KMS-11 (cell line): ENCODE data around the gene OSBPL9.
"Not testable (repeated sequence)": the region's sequence is repeated elsewhere in the genome, so short reads cannot be mapped to it uniquely, and the experiment has no call there.

ENCODE experiments used
- H2AFZ ChIP-seq: fragments of 200-600 bp; sonication (generic); 2 replicates; pipeline ENCODE4 v1.6.1; 2016; ENCODE audit warnings: antibody characterized with exemption, mixed run types, low read depth
- H3K27ac ChIP-seq: fragments of 200-600 bp; sonication (generic); 2 replicates; pipeline ENCODE4 v1.6.1; 2016; ENCODE audit warnings: mild to moderate bottlenecking, mixed run types
- H3K27me3 ChIP-seq: fragments of 200-600 bp; sonication (generic); 2 replicates; pipeline ENCODE4 v1.6.1; 2017; ENCODE audit warnings: mild to moderate bottlenecking, low read depth, mixed run types, moderate library complexity; ENCODE audit not compliant: insufficient read depth
- H3K36me3 ChIP-seq: fragments of 200-600 bp; sonication (generic); 2 replicates; pipeline ENCODE4 v1.6.1; 2017; ENCODE audit warnings: mild to moderate bottlenecking, mixed run types; ENCODE audit not compliant: insufficient read depth
- H3K4me1 ChIP-seq: fragments of 200-600 bp; sonication (generic); 2 replicates; pipeline ENCODE4 v1.6.1; 2016; ENCODE audit warnings: mild to moderate bottlenecking, low read depth, mixed run types; ENCODE audit not compliant: poor library complexity, severe bottlenecking
- H3K4me2 ChIP-seq: fragments of 200-600 bp; sonication (generic); 2 replicates; pipeline ENCODE4 v1.7.0; 2016; ENCODE audit warnings: mild to moderate bottlenecking, mixed run types
- H3K4me3 ChIP-seq: fragments of 200-600 bp; sonication (generic); IDR thresholded peaks from 2 replicates; pipeline ENCODE4 v1.6.1; 2017; ENCODE audit warnings: low read depth, low read length, mixed read lengths; ENCODE audit not compliant: insufficient read depth
- H3K79me2 ChIP-seq: fragments of 200-600 bp; sonication (generic); 2 replicates; pipeline ENCODE4 v1.6.1; 2016; ENCODE audit warnings: low read depth, mixed run types; ENCODE audit not compliant: insufficient read depth
- H3K9ac ChIP-seq: fragments of 200-600 bp; sonication (generic); 2 replicates; pipeline ENCODE4 v1.6.1; 2016; ENCODE audit warnings: mild to moderate bottlenecking, mixed run types
- H4K20me1 ChIP-seq: fragments of 200-600 bp; sonication (generic); 2 replicates; pipeline ENCODE4 v1.6.1; 2016; ENCODE audit warnings: mild to moderate bottlenecking, mixed run types; ENCODE audit not compliant: insufficient read depth
- TF ChIP-seq, protein P1 (sequence below): fragments of 200-600 bp; sonication (generic); conservative IDR thresholded peaks from 2 replicates; pipeline ENCODE4 v1.6.1; 2017; ENCODE audit warnings: low read depth, mild to moderate bottlenecking, antibody characterized with exemption, low read length, moderate library complexity, mixed read lengths

OSBPL9 gene

GRCh38 chr1:51794868-51795267 lies 178.0 kb downstream of the OSBPL9 start:
- Histone ChIP-seq H4K20me1 (no peaks in the 10 kb centered on the region), H3K4me3 (no peak overlapping the region), H2AFZ (no peak overlapping the region), H3K79me2 (no peaks in the 10 kb centered on the region), H3K4me1 (peaks cover 28% of the 10 kb centered on the region), H3K27ac (no peak overlapping the region), H3K4me2 (no peak overlapping the region), H3K27me3 (no peaks in the 10 kb centered on the region), H3K9ac (no peak overlapping the region), H3K36me3 (peaks cover 11% of the 10 kb centered on the region; the same call in 1 of the 2 replicates)
- TF ChIP-seq, protein P1, sequence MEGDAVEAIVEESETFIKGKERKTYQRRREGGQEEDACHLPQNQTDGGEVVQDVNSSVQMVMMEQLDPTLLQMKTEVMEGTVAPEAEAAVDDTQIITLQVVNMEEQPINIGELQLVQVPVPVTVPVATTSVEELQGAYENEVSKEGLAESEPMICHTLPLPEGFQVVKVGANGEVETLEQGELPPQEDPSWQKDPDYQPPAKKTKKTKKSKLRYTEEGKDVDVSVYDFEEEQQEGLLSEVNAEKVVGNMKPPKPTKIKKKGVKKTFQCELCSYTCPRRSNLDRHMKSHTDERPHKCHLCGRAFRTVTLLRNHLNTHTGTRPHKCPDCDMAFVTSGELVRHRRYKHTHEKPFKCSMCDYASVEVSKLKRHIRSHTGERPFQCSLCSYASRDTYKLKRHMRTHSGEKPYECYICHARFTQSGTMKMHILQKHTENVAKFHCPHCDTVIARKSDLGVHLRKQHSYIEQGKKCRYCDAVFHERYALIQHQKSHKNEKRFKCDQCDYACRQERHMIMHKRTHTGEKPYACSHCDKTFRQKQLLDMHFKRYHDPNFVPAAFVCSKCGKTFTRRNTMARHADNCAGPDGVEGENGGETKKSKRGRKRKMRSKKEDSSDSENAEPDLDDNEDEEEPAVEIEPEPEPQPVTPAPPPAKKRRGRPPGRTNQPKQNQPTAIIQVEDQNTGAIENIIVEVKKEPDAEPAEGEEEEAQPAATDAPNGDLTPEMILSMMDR = no peak

DNA sequence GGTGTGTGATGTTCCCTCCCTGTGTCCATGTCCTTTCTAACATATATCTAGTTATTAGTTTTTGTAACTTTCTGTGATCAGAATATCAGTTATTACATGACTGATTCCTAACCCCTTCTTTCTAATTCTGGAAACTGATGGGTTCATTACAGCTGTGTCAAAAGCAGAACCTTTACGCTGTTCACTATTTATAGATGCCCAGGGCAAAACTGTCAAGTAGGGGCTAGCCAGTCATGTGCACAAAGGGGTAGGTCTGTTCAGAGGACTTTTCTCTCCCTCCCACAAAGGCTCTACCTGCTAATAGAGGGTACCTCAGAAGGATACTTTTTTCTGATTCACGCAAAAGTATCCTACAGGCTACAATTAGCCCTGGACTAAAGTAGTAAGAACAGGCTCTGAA lies 182.5 kb downstream of the OSBPL9 start:
- no peak overlapping the region for H2AFZ ChIP-seq
- no peaks in the 10 kb centered on the region for H4K20me1 ChIP-seq
- TF ChIP-seq, protein P1 = no peak
- no peak overlapping the region for H3K27ac ChIP-seq
- no peak overlapping the region for H3K4me2 ChIP-seq
- peaks cover 13% of the 10 kb centered on the region; the same call in 1 of the 2 replicates for H3K36me3 ChIP-seq
- no peaks in the 10 kb centered on the region for H3K79me2 ChIP-seq
- H3K4me1 ChIP-seq = peaks cover 8% of the 10 kb centered on the region
- no peaks in the 10 kb centered on the region for H3K27me3 ChIP-seq
- H3K9ac ChIP-seq = no peak overlapping the region
- H3K4me3 ChIP-seq = no peak overlapping the region

GRCh38 chr1:51814513-51814912 lies 197.6 kb downstream of the OSBPL9 start:
- TF ChIP-seq, protein P1 = no peak
- Histone ChIP-seq H3K27ac (no peak overlapping the region), H3K36me3 (peaks cover 13% of the 10 kb centered on the region; the same call in 1 of the 2 replicates), H3K9ac (no peak overlapping the region), H4K20me1 (no peaks in the 10 kb centered on the region), H3K27me3 (no peaks in the 10 kb centered on the region), H2AFZ (no peak overlapping the region), H3K4me3 (no peak overlapping the region), H3K4me1 (no peaks in the 10 kb centered on the region), H3K79me2 (no peaks in the 10 kb centered on the region), H3K4me2 (no peak overlapping the region)

- H4K20me1 ChIP-seq = no peaks in the 10 kb centered on the region
- H3K27ac ChIP-seq = no peak overlapping the region
- no peaks in the 10 kb centered on the region for H3K79me2 ChIP-seq
- H3K4me1 ChIP-seq = no peaks in the 10 kb centered on the region
- H2AFZ ChIP-seq = no peak overlapping the region
- TF ChIP-seq, protein P1 = no peak
- H3K4me2 ChIP-seq = no peak overlapping the region
- no peak overlapping the region for H3K4me3 ChIP-seq
- H3K36me3 ChIP-seq = peaks cover 26% of the 10 kb centered on the region; the same call in 1 of the 2 replicates
- H3K27me3 ChIP-seq = no peaks in the 10 kb centered on the region
- H3K9ac ChIP-seq = no peak overlapping the region
Observed at GRCh38 chr1:51818487-51818886, 201.6 kb downstream of the OSBPL9 start.

DNA sequence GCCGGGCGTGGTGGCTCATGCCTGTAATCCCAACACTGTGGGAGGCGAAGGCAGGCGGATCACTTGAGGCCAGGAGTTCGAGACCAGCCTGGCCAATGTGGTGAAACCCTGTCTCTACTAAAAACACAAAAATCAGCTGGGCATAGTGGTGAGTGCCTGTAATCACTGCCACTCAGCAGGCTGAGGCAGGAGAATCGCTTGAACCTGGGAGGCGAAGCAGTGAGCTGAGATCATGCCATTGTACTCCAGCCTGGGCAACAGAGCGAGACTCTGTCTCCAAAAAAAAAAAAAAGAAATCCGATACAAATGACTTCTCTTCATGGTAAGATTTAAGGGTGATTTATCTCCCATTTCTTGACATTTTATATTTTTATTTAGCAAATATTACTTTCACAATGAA lies 202.1 kb downstream of the OSBPL9 start:
- peaks cover 29% of the 10 kb centered on the region; the same call in 1 of the 2 replicates for H3K36me3 ChIP-seq
- H3K27ac ChIP-seq, H4K20me1 ChIP-seq, H3K27me3 ChIP-seq, H3K9ac ChIP-seq, H3K4me2 ChIP-seq, H3K4me1 ChIP-seq, H3K4me3 ChIP-seq, H2AFZ ChIP-seq, H3K79me2 ChIP-seq: not testable (repeated sequence)
